Measurements from ENCODE around the gene TPPP3. TPM values are rescaled to one million over a fixed set of nuclear protein-coding genes. Genes with fewer than 3 reads are reported as not detected.
A peak's percentile ranks its signal among the peaks of the same experiment; 100 is the strongest.

The TPPP3 gene
- total and polyA plus RNA-seq, 9 of the 15 experiments (the other 6 are each of a cell fraction or from before 2014, with no cell fraction given), result 0.13 to 0.50 (median 0.36) TPM; not detected in 2

DNA sequence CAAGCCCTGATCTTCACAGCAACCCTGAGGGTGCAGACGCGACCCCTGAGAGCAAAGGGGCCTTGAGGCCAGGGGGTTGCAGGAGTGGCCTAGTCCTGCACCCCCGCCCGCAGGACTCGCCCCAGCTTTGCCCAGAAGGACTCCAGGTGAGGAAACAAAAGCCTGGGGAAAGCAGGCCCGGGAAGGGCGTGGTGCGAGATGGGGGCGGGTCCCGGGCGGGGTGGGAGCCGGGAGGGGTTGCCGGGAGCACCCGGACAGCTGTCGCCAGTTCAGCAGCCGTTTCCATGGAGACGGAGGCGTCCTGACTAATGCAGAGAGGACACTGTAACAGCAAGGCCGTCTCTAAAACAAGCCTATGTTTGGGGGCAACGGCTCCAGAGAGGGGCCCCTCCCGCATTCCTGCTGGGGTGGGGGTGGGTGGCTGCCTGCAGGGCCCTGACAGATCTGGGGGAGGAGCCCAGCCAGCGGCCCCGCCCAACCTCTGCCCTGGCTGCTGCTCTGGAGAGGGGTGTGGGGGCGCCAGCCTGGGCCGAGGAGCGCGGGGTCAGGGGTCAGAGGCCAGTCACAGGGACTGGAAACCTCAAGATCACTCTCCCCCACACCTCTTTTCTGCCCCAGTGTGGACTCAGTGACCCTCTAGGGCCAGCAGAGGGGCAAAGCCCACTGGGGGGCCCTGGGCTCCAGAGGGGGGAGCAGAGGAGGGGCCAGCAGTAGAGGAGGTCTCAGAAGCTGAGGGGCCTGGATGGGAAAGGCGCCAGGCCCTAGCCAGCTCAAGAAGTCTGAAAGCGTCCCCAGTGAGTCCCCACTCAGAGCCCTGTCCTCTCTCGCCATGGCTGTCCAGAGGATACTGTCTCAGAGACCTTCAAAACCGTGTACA, 3.1 kb upstream of the TPPP3 start (continued):
- TF ChIP-seq ETS1 (conservative IDR thresholded peaks at IDR 0.05; ENCODE audit: control insufficient read depth, low read depth, low read length) (peak; percentile 49; the same call in 1 of the 2 replicates), TAL1 (IDR thresholded peaks at IDR 0.05) (no peak), L3MBTL2 (IDR thresholded peaks at IDR 0.05) (peak; percentile 19; the same call in 1 of the 2 replicates), SIN3A (IDR thresholded peaks at IDR 0.05; ENCODE audit: borderline replicate concordance in 2 of 2, control insufficient read depth in 1 of 2, low read depth in 2 of 2, low read length in 2 of 2) (peak; percentile 94 to 95), FOSL1 (tag; conservative IDR thresholded peaks at IDR 0.05) (0 out of 2 replicates have a peak, but pooled peaks have one; percentile 19), LEF1 (IDR thresholded peaks at IDR 0.05) (0 out of 2 replicates have a peak, but pooled peaks have one; percentile 31), NKRF (IDR thresholded peaks at IDR 0.05; ENCODE audit: borderline replicate concordance) (0 out of 2 replicates have a peak, but pooled peaks have one; percentile 33), PKNOX1 (IDR thresholded peaks at IDR 0.05) (peak; percentile 30; the same call in 1 of the 2 replicates), ZBTB7A (IDR thresholded peaks at IDR 0.05; ENCODE audit: borderline replicate concordance, control insufficient read depth, low read depth, low read length) (peak; percentile 87; the same call in 1 of the 2 replicates), FIP1L1 (IDR thresholded peaks at IDR 0.05; ENCODE audit: low read depth, low read length, poor library complexity, severe bottlenecking) (no peak), HDAC2 (IDR thresholded peaks at IDR 0.05) (no peak), MNT (conservative IDR thresholded peaks at IDR 0.05) (peak in 1 of 2 experiments; percentile 63; a peak in 1 of 4 replicates), BHLHE40 (IDR thresholded peaks at IDR 0.05; ENCODE audit: low read length) (0 out of 2 replicates have a peak, but pooled peaks have one; percentile 20), SP1 (CRISPR knock-in tag; IDR thresholded peaks at IDR 0.05) (0 out of 2 replicates have a peak, but pooled peaks have one; percentile 46)
- TF ChIP-seq, protein P1, sequence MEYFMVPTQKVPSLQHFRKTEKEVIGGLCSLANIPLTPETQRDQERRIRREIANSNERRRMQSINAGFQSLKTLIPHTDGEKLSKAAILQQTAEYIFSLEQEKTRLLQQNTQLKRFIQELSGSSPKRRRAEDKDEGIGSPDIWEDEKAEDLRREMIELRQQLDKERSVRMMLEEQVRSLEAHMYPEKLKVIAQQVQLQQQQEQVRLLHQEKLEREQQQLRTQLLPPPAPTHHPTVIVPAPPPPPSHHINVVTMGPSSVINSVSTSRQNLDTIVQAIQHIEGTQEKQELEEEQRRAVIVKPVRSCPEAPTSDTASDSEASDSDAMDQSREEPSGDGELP (CRISPR knock-in tag; IDR thresholded peaks at IDR 0.05; ENCODE audit: borderline replicate concordance), result peak; percentile 96

All from K562 (cell line).